ENCODE data around the gene KCNH4. TPM values are rescaled to one million over a fixed set of nuclear protein-coding genes. Genes with fewer than 3 reads are reported as not detected.

Gene KCNH4
- total and polyA plus RNA-seq, 9 of the 15 experiments (the other 6 are each of a cell fraction or from before 2014, with no cell fraction given), result 0.10 to 1.8 (median 0.50) TPM

- TF ChIP-seq ATF3 (IDR thresholded peaks at IDR 0.05) (no peak), ATF3 (CRISPR knock-in tag; conservative IDR thresholded peaks at IDR 0.05) (no peak), ZNF609 (CRISPR knock-in tag; IDR thresholded peaks at IDR 0.05; ENCODE audit: borderline replicate concordance) (no peak), ZNF41 (CRISPR knock-in tag; conservative IDR thresholded peaks at IDR 0.05) (no peak), TBL1XR1 (IDR thresholded peaks at IDR 0.05; ENCODE audit: low read length in 2 of 2) (no peak; a peak in 1 of 4 replicates), ZNF57 (CRISPR knock-in tag; IDR thresholded peaks at IDR 0.05) (no peak), ZFP36 (IDR thresholded peaks at IDR 0.05; ENCODE audit: low read depth, low read length, partially characterized antibody) (no peak), ZNF121 (CRISPR knock-in tag; conservative IDR thresholded peaks at IDR 0.05) (no peak), TRIM25 (IDR thresholded peaks at IDR 0.05; ENCODE audit: borderline replicate concordance) (no peak), PRDM10 (IDR thresholded peaks at IDR 0.05; ENCODE audit: partially characterized antibody) (no peak), CBX3 (IDR thresholded peaks at IDR 0.05; ENCODE audit: borderline replicate concordance in 1 of 2, low read length in 2 of 2) (peak in 1 of 2 experiments; percentile 70; a peak in 1 of 3 replicates), ZBED1 (IDR thresholded peaks at IDR 0.05) (no peak), HMGN3 (IDR thresholded peaks at IDR 0.05; ENCODE audit: borderline replicate concordance, extremely low read depth, insufficient read length, low read depth, low read length) (peak; percentile 82), KLF16 (IDR thresholded peaks at IDR 0.05) (no peak)
Measured at GRCh38 chr17:42183741-42184711, 3.1 kb upstream of the KCNH4 start (continued).

Measured in K562 (cell line).